KOPT-K1 (cell line): ENCODE data around the gene ALKBH4.

ENCODE experiments used
- H3K27ac ChIP-seq: fragments of 200-600 bp; sonication (generic); 2 replicates; pipeline ENCODE4 v1.5.1; 2016; ENCODE audit warnings: antibody characterized with exemption, mild to moderate bottlenecking, low read depth, low read length; ENCODE audit not compliant: poor library complexity, severe bottlenecking
- H3K36me3 ChIP-seq: fragments of 200-600 bp; sonication (generic); 2 replicates; pipeline ENCODE4 v1.5.1; 2017; ENCODE audit warnings: antibody characterized with exemption, mild to moderate bottlenecking, low read length, moderate library complexity; ENCODE audit not compliant: insufficient read depth
- H3K9me3 ChIP-seq: fragments of 200-600 bp; sonication (generic); 2 replicates; pipeline ENCODE4 v1.5.1; 2017; ENCODE audit warnings: antibody characterized with exemption, low read length, mild to moderate bottlenecking; ENCODE audit not compliant: insufficient read depth, poor library complexity, severe bottlenecking

Gene ALKBH4

GRCh38 chr7:102429141-102429899, 35.3 kb downstream of the ALKBH4 start:
- H3K36me3 ChIP-seq: peaks cover 13% of the 10 kb centered on the region
- no peaks in the 10 kb centered on the region for H3K9me3 ChIP-seq
- H3K27ac ChIP-seq: peak overlapping the region; percentile 92

GRCh38 chr7:102427019-102427405, 37.7 kb downstream of the ALKBH4 start:
- peak overlapping the region; percentile 92 for H3K27ac ChIP-seq

GRCh38 chr7:102426268-102427018, 38.2 kb downstream of the ALKBH4 start:
- peaks cover 35% of the 10 kb centered on the region for H3K36me3 ChIP-seq
- peak overlapping the region; percentile 92 for H3K27ac ChIP-seq
- no peaks in the 10 kb centered on the region for H3K9me3 ChIP-seq

More at GRCh38 chr7:102427019-102427405, 37.7 kb downstream of the ALKBH4 start:
- Histone ChIP-seq H3K36me3 (peaks cover 30% of the 10 kb centered on the region), H3K9me3 (no peaks in the 10 kb centered on the region)

GRCh38 chr7:102425639-102426267, 38.9 kb downstream of the ALKBH4 start:
- peaks cover 38% of the 10 kb centered on the region for H3K36me3 ChIP-seq
- H3K27ac ChIP-seq: peak overlapping the region; percentile 92
- H3K9me3 ChIP-seq: no peaks in the 10 kb centered on the region

- peaks cover 43% of the 10 kb centered on the region for H3K36me3 ChIP-seq
Observed at GRCh38 chr7:102424787-102425218, 39.9 kb downstream of the ALKBH4 start.

GRCh38 chr7:102424129-102424551, 40.5 kb downstream of the ALKBH4 start:
- Histone ChIP-seq H3K9me3 (no peaks in the 10 kb centered on the region), H3K36me3 (peaks cover 49% of the 10 kb centered on the region), H3K27ac (peak overlapping the region; percentile 92)

More at GRCh38 chr7:102424787-102425218, 39.9 kb downstream of the ALKBH4 start:
- Histone ChIP-seq H3K9me3 (no peaks in the 10 kb centered on the region), H3K27ac (peak overlapping the region; percentile 92)

- Histone ChIP-seq H3K36me3 (peaks cover 60% of the 10 kb centered on the region), H3K27ac (peak overlapping the region; percentile 65), H3K9me3 (no peaks in the 10 kb centered on the region)
Observed at GRCh38 chr7:102421706-102422240, 42.9 kb downstream of the ALKBH4 start.

- H3K9me3 ChIP-seq: no peaks in the 10 kb centered on the region
- peak overlapping the region; percentile 68 for H3K27ac ChIP-seq
- H3K36me3 ChIP-seq: peaks cover 63% of the 10 kb centered on the region
Observed at GRCh38 chr7:102418592-102418991, 46.1 kb downstream of the ALKBH4 start.

- peaks cover 69% of the 10 kb centered on the region for H3K36me3 ChIP-seq
- peak overlapping the region; percentile 68 for H3K27ac ChIP-seq
Observed at GRCh38 chr7:102417105-102417504, 47.6 kb downstream of the ALKBH4 start.

GRCh38 chr7:102416406-102416805, 48.3 kb downstream of the ALKBH4 start:
- H3K36me3 ChIP-seq: peaks cover 70% of the 10 kb centered on the region

More at GRCh38 chr7:102417105-102417504, 47.6 kb downstream of the ALKBH4 start:
- no peaks in the 10 kb centered on the region for H3K9me3 ChIP-seq

GRCh38 chr7:102415685-102416225, 48.9 kb downstream of the ALKBH4 start:
- H3K9me3 ChIP-seq: no peaks in the 10 kb centered on the region
- peaks cover 74% of the 10 kb centered on the region for H3K36me3 ChIP-seq
- peak overlapping the region; percentile 68 for H3K27ac ChIP-seq

More at GRCh38 chr7:102416406-102416805, 48.3 kb downstream of the ALKBH4 start:
- Histone ChIP-seq H3K27ac (peak overlapping the region; percentile 68), H3K9me3 (no peaks in the 10 kb centered on the region)

- H3K36me3 ChIP-seq: peaks cover 75% of the 10 kb centered on the region
- no peak overlapping the region for H3K27ac ChIP-seq
- no peaks in the 10 kb centered on the region for H3K9me3 ChIP-seq
Observed at GRCh38 chr7:102413611-102414010, 51.1 kb downstream of the ALKBH4 start.

GRCh38 chr7:102413091-102413490, 51.6 kb downstream of the ALKBH4 start:
- H3K27ac ChIP-seq: no peak overlapping the region
- H3K9me3 ChIP-seq: no peaks in the 10 kb centered on the region
- peaks cover 75% of the 10 kb centered on the region for H3K36me3 ChIP-seq

GRCh38 chr7:102412548-102412947, 52.1 kb downstream of the ALKBH4 start:
- peaks cover 80% of the 10 kb centered on the region for H3K36me3 ChIP-seq
- no peak overlapping the region for H3K27ac ChIP-seq
- no peaks in the 10 kb centered on the region for H3K9me3 ChIP-seq
